SK-N-SH treated with all-trans-retinoic acid at 6 μM for 48 hours (cell line): Measurements from ENCODE around the gene TIPIN.
"Not testable (repeated sequence)": the region's sequence is repeated elsewhere in the genome, so short reads cannot be mapped to it uniquely, and the experiment has no call there.

ENCODE experiments used
- ATAC-seq: fragments of 200-7000 bp; cut with Tn5 transposase; 3 replicates; pipeline ENCODE4 v1.9.1; 2020; ENCODE audit warnings: mild to moderate bottlenecking, moderate library complexity
- ARNTL ChIP-seq: fragments of 450-650 bp; formaldehyde crosslinking; IDR thresholded peaks from 2 replicates; pipeline ENCODE4 v1.5.0; 2020; ENCODE audit warnings: low read depth, mild to moderate bottlenecking, moderate library complexity, borderline replicate concordance
- BACH2 ChIP-seq: fragments of 250-450 bp; sonication (Bioruptor Pico); IDR thresholded peaks from 2 replicates; pipeline ENCODE4 v1.9.0; 2021; ENCODE audit warnings: mild to moderate bottlenecking, borderline replicate concordance
- CSDC2 ChIP-seq: fragments of 250-450 bp; sonication (Bioruptor Pico); IDR thresholded peaks from 2 replicates; pipeline ENCODE4 v1.5.0; 2020; ENCODE audit warnings: mild to moderate bottlenecking, moderate library complexity
- ESRRG ChIP-seq: fragments of 250-450 bp; sonication (Bioruptor Pico); IDR thresholded peaks from 2 replicates; pipeline ENCODE4 v1.6.1; 2021; ENCODE audit warnings: mild to moderate bottlenecking
- GLIS3 ChIP-seq: fragments of 250-450 bp; sonication (Bioruptor Pico); IDR thresholded peaks from 2 replicates; pipeline ENCODE4 v1.5.0; 2020; ENCODE audit warnings: mild to moderate bottlenecking, moderate library complexity
- ISL1 ChIP-seq: fragments of 250-450 bp; sonication (Bioruptor Pico); IDR thresholded peaks from 2 replicates; pipeline ENCODE4 v2.1.2; 2022; ENCODE audit warnings: mild to moderate bottlenecking, moderate library complexity
- OSR1 ChIP-seq: fragments of 250-450 bp; sonication (Bioruptor Pico); IDR thresholded peaks from 2 replicates; pipeline ENCODE4 v1.8.0; 2022; ENCODE audit warnings: moderate library complexity, mild to moderate bottlenecking, inconsistent platforms
- POU6F1 ChIP-seq: fragments of 250-450 bp; sonication (Bioruptor Pico); IDR thresholded peaks from 2 replicates; pipeline ENCODE4 v1.8.0; 2021; ENCODE audit warnings: low read depth, mild to moderate bottlenecking, moderate library complexity, borderline replicate concordance
- PPARA ChIP-seq: fragments of 250-450 bp; sonication (Bioruptor Pico); IDR thresholded peaks from 2 replicates; pipeline ENCODE4 v1.5.0; 2020; ENCODE audit warnings: mild to moderate bottlenecking, borderline replicate concordance
- RARB ChIP-seq: fragments of 250-450 bp; sonication (Bioruptor Pico); IDR thresholded peaks from 2 replicates; pipeline ENCODE4 v1.8.0; 2021; ENCODE audit warnings: mild to moderate bottlenecking, moderate library complexity
- SNAI2 ChIP-seq: fragments of 250-450 bp; sonication (Bioruptor Pico); IDR thresholded peaks from 2 replicates; pipeline ENCODE4 v1.5.0; 2020; ENCODE audit warnings: mild to moderate bottlenecking, moderate library complexity
- TCF4 ChIP-seq: fragments of 250-450 bp; sonication (Bioruptor Pico); IDR thresholded peaks from 2 replicates; pipeline ENCODE4 v1.8.0; 2021; ENCODE audit warnings: mild to moderate bottlenecking, moderate library complexity, borderline replicate concordance
- TOX ChIP-seq: fragments of 250-450 bp; sonication (Bioruptor Pico); IDR thresholded peaks from 2 replicates; pipeline ENCODE4 v1.8.0; 2021; ENCODE audit warnings: mild to moderate bottlenecking, moderate library complexity, borderline replicate concordance
- ZC3H10 ChIP-seq: fragments of 250-450 bp; sonication (Bioruptor Pico); IDR thresholded peaks from 2 replicates; pipeline ENCODE4 v1.5.1; 2021; ENCODE audit warnings: mild to moderate bottlenecking, moderate library complexity
- ZFP30 ChIP-seq: fragments of 450-650 bp; formaldehyde crosslinking; IDR thresholded peaks from 2 replicates; pipeline ENCODE4 v1.5.0; 2022; ENCODE audit warnings: mild to moderate bottlenecking, moderate library complexity
- ZNF565 ChIP-seq: fragments of 450-650 bp; formaldehyde crosslinking; conservative IDR thresholded peaks from 2 replicates; pipeline ENCODE4 v1.5.0; 2020; ENCODE audit warnings: low read depth, mild to moderate bottlenecking, moderate library complexity
- ZNF70 ChIP-seq: fragments of 450-650 bp; formaldehyde crosslinking; IDR thresholded peaks from 2 replicates; pipeline ENCODE4 v1.5.0; 2020; ENCODE audit warnings: mild to moderate bottlenecking, moderate library complexity
- ZNF8 ChIP-seq: fragments of 450-650 bp; formaldehyde crosslinking; IDR thresholded peaks from 2 replicates; pipeline ENCODE4 v1.5.0; 2020; ENCODE audit warnings: mild to moderate bottlenecking, moderate library complexity
- TF ChIP-seq, protein P1 (sequence below): fragments of 250-450 bp; sonication (Bioruptor Pico); IDR thresholded peaks from 2 replicates; pipeline ENCODE4 v1.5.0; 2020; ENCODE audit warnings: mild to moderate bottlenecking, moderate library complexity
- TF ChIP-seq, protein P2 (sequence below): fragments of 250-450 bp; sonication (Bioruptor Pico); IDR thresholded peaks from 2 replicates; pipeline ENCODE4 v1.5.1; 2020; ENCODE audit warnings: low read depth, mild to moderate bottlenecking, moderate library complexity
- TF ChIP-seq, protein P3 (sequence below): fragments of 250-450 bp; sonication (Bioruptor Pico); IDR thresholded peaks from 2 replicates; pipeline ENCODE4 v1.8.0; 2020; ENCODE audit warnings: mild to moderate bottlenecking, moderate library complexity, borderline replicate concordance

Gene TIPIN

DNA sequence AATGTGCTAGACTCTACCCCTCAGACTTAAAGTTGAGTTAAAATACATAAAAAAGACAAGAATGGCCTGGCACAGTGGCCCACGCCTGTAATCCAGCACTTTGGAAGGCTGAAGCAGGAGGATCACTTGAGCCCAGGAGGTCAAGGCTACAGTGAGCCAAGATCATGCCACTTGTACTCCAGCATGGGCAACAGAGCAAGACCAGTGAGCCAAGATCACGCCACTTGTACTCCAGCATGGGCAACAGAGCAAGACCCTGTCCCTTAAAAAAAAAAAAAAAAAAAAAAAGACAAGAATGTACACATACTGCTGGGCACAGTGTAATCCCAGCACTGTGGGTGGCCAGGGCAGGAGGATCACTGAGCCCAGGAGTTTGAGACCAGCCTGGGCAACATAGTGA is 45.7 kb downstream of the TIPIN start:
- TF ChIP-seq SNAI2 (CRISPR knock-in tag) (no peak), ZNF565 (CRISPR knock-in tag) (no peak)
- ATAC-seq, result no peak

DNA sequence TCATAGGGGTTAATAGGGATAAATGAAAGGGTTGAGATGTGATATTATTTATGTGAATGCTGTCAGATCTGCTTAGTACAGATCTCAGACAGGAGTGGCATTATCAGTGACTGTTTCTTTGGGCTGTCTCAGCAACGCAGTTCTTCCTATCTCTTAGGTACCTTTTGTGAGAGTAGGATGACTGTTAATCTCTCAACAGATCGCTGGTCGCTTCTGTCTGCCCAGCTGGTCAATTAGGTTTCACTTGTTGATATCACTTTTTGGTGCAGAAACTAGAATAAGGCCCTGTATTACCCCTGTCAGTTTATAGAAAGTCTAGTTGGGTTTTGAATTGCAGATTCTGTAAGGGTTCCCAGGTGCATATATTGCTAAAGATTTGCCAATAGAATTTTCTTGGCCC is 46.7 kb downstream of the TIPIN start:
- ATAC-seq, result no peak
- TF ChIP-seq ZNF8 (CRISPR knock-in tag), result no peak

DNA sequence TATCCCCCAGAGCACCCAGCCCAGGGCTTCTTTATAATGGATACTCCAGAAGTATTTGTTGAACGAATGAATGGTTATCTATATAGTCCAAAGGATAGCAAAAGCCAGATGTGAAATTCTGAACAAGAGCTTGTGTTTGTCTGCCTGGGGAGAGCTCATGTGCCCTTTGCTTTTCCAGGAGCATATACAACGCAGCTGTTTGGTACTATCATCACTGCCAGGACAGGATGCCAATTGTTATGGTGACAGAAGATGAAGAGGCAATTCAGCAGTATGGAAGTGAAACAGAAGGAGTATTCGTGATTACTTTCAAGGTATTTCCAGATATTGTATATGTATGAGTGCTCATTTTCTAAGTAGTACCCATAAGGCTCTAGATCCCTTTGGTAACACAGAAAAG is 48.0 kb downstream of the TIPIN start:
- TF ChIP-seq, protein P1, sequence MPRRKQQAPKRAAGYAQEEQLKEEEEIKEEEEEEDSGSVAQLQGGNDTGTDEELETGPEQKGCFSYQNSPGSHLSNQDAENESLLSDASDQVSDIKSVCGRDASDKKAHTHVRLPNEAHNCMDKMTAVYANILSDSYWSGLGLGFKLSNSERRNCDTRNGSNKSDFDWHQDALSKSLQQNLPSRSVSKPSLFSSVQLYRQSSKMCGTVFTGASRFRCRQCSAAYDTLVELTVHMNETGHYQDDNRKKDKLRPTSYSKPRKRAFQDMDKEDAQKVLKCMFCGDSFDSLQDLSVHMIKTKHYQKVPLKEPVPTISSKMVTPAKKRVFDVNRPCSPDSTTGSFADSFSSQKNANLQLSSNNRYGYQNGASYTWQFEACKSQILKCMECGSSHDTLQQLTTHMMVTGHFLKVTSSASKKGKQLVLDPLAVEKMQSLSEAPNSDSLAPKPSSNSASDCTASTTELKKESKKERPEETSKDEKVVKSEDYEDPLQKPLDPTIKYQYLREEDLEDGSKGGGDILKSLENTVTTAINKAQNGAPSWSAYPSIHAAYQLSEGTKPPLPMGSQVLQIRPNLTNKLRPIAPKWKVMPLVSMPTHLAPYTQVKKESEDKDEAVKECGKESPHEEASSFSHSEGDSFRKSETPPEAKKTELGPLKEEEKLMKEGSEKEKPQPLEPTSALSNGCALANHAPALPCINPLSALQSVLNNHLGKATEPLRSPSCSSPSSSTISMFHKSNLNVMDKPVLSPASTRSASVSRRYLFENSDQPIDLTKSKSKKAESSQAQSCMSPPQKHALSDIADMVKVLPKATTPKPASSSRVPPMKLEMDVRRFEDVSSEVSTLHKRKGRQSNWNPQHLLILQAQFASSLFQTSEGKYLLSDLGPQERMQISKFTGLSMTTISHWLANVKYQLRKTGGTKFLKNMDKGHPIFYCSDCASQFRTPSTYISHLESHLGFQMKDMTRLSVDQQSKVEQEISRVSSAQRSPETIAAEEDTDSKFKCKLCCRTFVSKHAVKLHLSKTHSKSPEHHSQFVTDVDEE (CRISPR knock-in tag), result no peak
- TF ChIP-seq ZC3H10 (CRISPR knock-in tag), result no peak
- no peak for TF ChIP-seq ZNF565 (CRISPR knock-in tag)
- TF ChIP-seq, protein P2, sequence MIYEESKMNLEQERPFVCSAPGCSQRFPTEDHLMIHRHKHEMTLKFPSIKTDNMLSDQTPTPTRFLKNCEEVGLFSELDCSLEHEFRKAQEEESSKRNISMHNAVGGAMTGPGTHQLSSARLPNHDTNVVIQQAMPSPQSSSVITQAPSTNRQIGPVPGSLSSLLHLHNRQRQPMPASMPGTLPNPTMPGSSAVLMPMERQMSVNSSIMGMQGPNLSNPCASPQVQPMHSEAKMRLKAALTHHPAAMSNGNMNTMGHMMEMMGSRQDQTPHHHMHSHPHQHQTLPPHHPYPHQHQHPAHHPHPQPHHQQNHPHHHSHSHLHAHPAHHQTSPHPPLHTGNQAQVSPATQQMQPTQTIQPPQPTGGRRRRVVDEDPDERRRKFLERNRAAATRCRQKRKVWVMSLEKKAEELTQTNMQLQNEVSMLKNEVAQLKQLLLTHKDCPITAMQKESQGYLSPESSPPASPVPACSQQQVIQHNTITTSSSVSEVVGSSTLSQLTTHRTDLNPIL (CRISPR knock-in tag), result no peak
- TF ChIP-seq POU6F1 (CRISPR knock-in tag), result no peak
- TF ChIP-seq ARNTL (CRISPR knock-in tag), result no peak
- no peak for TF ChIP-seq ZNF70 (CRISPR knock-in tag)
- TF ChIP-seq ZFP30 (CRISPR knock-in tag), result no peak
- no peak for TF ChIP-seq ESRRG (CRISPR knock-in tag)
- no peak for TF ChIP-seq ISL1 (CRISPR knock-in tag)
- no peak for TF ChIP-seq OSR1 (CRISPR knock-in tag)
- TF ChIP-seq, protein P3, sequence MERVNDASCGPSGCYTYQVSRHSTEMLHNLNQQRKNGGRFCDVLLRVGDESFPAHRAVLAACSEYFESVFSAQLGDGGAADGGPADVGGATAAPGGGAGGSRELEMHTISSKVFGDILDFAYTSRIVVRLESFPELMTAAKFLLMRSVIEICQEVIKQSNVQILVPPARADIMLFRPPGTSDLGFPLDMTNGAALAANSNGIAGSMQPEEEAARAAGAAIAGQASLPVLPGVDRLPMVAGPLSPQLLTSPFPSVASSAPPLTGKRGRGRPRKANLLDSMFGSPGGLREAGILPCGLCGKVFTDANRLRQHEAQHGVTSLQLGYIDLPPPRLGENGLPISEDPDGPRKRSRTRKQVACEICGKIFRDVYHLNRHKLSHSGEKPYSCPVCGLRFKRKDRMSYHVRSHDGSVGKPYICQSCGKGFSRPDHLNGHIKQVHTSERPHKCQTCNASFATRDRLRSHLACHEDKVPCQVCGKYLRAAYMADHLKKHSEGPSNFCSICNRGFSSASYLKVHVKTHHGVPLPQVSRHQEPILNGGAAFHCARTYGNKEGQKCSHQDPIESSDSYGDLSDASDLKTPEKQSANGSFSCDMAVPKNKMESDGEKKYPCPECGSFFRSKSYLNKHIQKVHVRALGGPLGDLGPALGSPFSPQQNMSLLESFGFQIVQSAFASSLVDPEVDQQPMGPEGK (CRISPR knock-in tag), result no peak
- no peak for TF ChIP-seq PPARA
- no peak for TF ChIP-seq BACH2 (CRISPR knock-in tag)
- no peak for TF ChIP-seq TCF4 (CRISPR knock-in tag)
- TF ChIP-seq GLIS3 (CRISPR knock-in tag), result no peak
- ATAC-seq, result no peak

- TF ChIP-seq, protein P2 (CRISPR knock-in tag), result no peak
- no peak for TF ChIP-seq ARNTL (CRISPR knock-in tag)
- TF ChIP-seq ESRRG (CRISPR knock-in tag), result no peak
- TF ChIP-seq ISL1 (CRISPR knock-in tag), result no peak
- TF ChIP-seq CSDC2, result no peak
- TF ChIP-seq, protein P1 (CRISPR knock-in tag), result no peak
- no peak for TF ChIP-seq TOX (CRISPR knock-in tag)
- no peak for TF ChIP-seq RARB (CRISPR knock-in tag)
- TF ChIP-seq POU6F1 (CRISPR knock-in tag), result no peak
- TF ChIP-seq OSR1 (CRISPR knock-in tag), result no peak
- no peak for TF ChIP-seq ZFP30 (CRISPR knock-in tag)
- TF ChIP-seq GLIS3 (CRISPR knock-in tag), result no peak
- TF ChIP-seq BACH2 (CRISPR knock-in tag), result no peak
- TF ChIP-seq ZNF565 (CRISPR knock-in tag), result no peak
- TF ChIP-seq, all 23 proteins: peak for 0
- no peak for ATAC-seq
Observed at GRCh38 chr15:66306381-66306780, 50.1 kb downstream of the TIPIN start.

DNA sequence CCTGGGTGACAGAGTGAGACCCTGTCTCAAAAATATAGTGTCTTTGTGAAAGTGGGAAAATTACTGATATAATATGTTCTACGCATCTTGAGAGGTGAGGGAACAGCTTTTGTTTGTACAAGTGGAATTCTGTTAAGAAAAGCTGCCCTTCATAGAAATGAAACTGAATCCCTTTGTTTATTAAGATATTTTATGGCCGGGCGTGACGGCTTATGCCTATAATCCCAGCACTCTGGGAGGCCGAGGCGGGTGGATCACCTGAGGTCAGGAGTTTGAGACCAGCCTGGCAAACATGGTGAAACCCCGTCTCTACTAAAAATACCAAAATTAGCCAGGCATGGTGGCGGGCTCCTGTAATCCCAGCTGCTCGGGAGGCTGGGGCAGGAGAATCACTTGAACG is 52.1 kb downstream of the TIPIN start:
- not testable (repeated sequence) for ATAC-seq
